Esophagus muscularis mucosa (tissue), 4 donors: ENCODE measurements around the gene MTOR.

Source experiments
- EP300 ChIP-seq: sonication (generic); formaldehyde crosslinking; IDR thresholded peaks from one replicate; pipeline ENCODE4 v1.6.1; 2017; ENCODE audit warnings: antibody characterized with exemption
- POLR2A ChIP-seq: fragments of 450-650 bp; IDR thresholded peaks from one replicate; pipeline ENCODE4 v1.6.1; 2017; ENCODE audit warnings: antibody characterized with exemption, moderate library complexity, mild to moderate bottlenecking, low read depth
- POLR2AphosphoS5 ChIP-seq, 2 donors: sonication (generic); formaldehyde crosslinking; IDR thresholded peaks; one replicate each; pipeline ENCODE4 v1.6.1; 2017; ENCODE audit warnings: antibody characterized with exemption in 2 of 2
- TF ChIP-seq, protein P1 (sequence below), 3 experiments: fragments of 200-600 bp in 2 of 3; fragments of 450-650 bp in 1 of 3; sonication (generic) in 2 of 3; IDR thresholded peaks; one replicate each; pipeline ENCODE4 v1.5.1; 2017 to 2019; ENCODE audit warnings: antibody characterized with exemption in 3 of 3, mild to moderate bottlenecking in 2 of 3, moderate library complexity in 1 of 3

- TF ChIP-seq, protein P1, sequence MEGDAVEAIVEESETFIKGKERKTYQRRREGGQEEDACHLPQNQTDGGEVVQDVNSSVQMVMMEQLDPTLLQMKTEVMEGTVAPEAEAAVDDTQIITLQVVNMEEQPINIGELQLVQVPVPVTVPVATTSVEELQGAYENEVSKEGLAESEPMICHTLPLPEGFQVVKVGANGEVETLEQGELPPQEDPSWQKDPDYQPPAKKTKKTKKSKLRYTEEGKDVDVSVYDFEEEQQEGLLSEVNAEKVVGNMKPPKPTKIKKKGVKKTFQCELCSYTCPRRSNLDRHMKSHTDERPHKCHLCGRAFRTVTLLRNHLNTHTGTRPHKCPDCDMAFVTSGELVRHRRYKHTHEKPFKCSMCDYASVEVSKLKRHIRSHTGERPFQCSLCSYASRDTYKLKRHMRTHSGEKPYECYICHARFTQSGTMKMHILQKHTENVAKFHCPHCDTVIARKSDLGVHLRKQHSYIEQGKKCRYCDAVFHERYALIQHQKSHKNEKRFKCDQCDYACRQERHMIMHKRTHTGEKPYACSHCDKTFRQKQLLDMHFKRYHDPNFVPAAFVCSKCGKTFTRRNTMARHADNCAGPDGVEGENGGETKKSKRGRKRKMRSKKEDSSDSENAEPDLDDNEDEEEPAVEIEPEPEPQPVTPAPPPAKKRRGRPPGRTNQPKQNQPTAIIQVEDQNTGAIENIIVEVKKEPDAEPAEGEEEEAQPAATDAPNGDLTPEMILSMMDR (IDR thresholded peaks at IDR 0.05): no peak
- TF ChIP-seq POLR2AphosphoS5 (IDR thresholded peaks at IDR 0.05) (no peak), EP300 (no peak), POLR2A (no peak)
These were observed 163.4 kb downstream of the MTOR start for GRCh38 chr1:11098931-11099309.
